HL-60 (cell line): ENCODE measurements around the gene SIPA1L3.

Source experiments
- DNase-seq, 2 experiments: peaks; one replicate each; pipeline ENCODE4 v3.0.0-alpha.2; 2010 to 2020; ENCODE audit warnings: low read depth in 1 of 2, low spot score in 1 of 2
- H3K27ac ChIP-seq: fragments of 250-450 bp; sonication (Bioruptor Pico); replicated peaks from 2 replicates; pipeline ENCODE4 v1.5.1; 2020; ENCODE audit warnings: mild to moderate bottlenecking, moderate library complexity
- H3K27me3 ChIP-seq: fragments of 250-450 bp; sonication (Bioruptor Pico); 2 replicates; pipeline ENCODE4 v1.5.1; 2021; ENCODE audit warnings: mild to moderate bottlenecking, moderate library complexity; ENCODE audit not compliant: insufficient read depth, poor library complexity, severe bottlenecking
- H3K4me3 ChIP-seq: replicated peaks from 2 replicates; pipeline ENCODE4 v1.5.1; 2011; ENCODE audit warnings: mild to moderate bottlenecking, control low read depth, low read length; ENCODE audit not compliant: insufficient read depth
- CTCF ChIP-seq: IDR thresholded peaks from one replicate; pipeline ENCODE4 v1.5.1; 2011; ENCODE audit warnings: low read length, control low read depth, inconsistent platforms; ENCODE audit not compliant: insufficient read depth
- GABPA ChIP-seq: IDR thresholded peaks from 2 replicates; pipeline ENCODE4 v1.6.1; 2012; ENCODE audit warnings: low read depth
- POLR2AphosphoS5 ChIP-seq: IDR thresholded peaks from 2 replicates; pipeline ENCODE4 v1.6.1; 2012; ENCODE audit warnings: low read depth
- SPI1 ChIP-seq: IDR thresholded peaks from 2 replicates; pipeline ENCODE4 v1.6.1; 2012; ENCODE audit warnings: low read depth, mild to moderate bottlenecking, borderline replicate concordance
- TF ChIP-seq, protein P1 (sequence below): IDR thresholded peaks from 2 replicates; pipeline ENCODE4 v1.6.1; 2012; ENCODE audit warnings: low read depth; ENCODE audit not compliant: insufficient replicate concordance

Gene SIPA1L3

DNA sequence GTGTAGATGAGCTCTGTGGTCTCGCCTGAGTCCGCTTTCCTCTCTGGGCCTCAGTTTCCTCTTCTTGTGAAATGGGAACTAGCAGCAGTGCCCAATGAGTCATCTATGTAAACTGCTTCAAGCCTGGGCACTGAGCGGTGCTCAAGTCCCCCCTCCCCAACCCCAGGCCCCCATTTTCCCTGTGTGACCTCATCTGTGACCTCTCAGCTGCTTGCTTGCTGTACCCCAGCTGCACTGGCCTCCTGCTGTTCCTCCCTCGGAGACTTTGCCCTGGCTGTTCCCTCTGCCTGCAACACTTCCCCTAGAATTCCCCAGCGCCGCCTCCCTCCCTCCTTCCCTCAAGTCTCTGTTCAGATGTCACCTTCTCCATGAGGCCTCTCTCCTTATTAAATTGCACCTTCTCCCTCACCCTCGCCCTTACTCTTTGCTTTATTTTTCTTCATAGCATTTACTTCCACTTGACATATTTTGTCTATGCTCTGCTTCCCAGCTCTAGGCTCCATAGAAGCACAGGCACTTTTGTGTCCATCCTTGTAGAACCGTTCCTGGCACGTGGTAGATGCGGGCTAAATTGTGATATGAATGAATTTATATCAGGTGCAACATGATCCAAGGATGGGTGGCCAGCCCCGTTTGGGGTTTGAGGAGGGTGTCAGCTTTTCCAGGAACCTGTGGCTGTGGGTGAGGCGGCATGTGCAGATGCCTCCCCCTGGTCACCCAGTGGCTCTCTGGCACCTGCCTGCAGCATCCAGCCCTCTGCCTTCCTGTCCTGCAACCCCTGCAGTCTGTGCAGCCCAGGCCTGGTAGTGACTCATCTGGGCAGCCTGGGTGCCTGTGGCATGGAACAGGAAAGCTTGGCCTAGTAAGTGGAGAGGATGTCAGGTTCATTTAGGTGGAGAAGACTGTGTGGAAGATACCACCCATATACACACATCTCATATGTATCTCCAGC is 26.3 kb downstream of the SIPA1L3 start:
- H3K4me3 ChIP-seq: peak overlapping the region; percentile 41
- H3K27me3 ChIP-seq: no peaks in the 10 kb centered on the region
- DNase-seq: peak; percentile 39 to 61
- peak overlapping the region; percentile 89 for H3K27ac ChIP-seq
- no peak for TF ChIP-seq CTCF
- TF ChIP-seq GABPA: no peak
- TF ChIP-seq POLR2AphosphoS5: no peak
- peak; percentile 25; the same call in 1 of the 2 replicates for TF ChIP-seq SPI1
- TF ChIP-seq, protein P1, sequence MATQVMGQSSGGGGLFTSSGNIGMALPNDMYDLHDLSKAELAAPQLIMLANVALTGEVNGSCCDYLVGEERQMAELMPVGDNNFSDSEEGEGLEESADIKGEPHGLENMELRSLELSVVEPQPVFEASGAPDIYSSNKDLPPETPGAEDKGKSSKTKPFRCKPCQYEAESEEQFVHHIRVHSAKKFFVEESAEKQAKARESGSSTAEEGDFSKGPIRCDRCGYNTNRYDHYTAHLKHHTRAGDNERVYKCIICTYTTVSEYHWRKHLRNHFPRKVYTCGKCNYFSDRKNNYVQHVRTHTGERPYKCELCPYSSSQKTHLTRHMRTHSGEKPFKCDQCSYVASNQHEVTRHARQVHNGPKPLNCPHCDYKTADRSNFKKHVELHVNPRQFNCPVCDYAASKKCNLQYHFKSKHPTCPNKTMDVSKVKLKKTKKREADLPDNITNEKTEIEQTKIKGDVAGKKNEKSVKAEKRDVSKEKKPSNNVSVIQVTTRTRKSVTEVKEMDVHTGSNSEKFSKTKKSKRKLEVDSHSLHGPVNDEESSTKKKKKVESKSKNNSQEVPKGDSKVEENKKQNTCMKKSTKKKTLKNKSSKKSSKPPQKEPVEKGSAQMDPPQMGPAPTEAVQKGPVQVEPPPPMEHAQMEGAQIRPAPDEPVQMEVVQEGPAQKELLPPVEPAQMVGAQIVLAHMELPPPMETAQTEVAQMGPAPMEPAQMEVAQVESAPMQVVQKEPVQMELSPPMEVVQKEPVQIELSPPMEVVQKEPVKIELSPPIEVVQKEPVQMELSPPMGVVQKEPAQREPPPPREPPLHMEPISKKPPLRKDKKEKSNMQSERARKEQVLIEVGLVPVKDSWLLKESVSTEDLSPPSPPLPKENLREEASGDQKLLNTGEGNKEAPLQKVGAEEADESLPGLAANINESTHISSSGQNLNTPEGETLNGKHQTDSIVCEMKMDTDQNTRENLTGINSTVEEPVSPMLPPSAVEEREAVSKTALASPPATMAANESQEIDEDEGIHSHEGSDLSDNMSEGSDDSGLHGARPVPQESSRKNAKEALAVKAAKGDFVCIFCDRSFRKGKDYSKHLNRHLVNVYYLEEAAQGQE: no peak

GRCh38 chr19:37933937-37934358 is 26.9 kb downstream of the SIPA1L3 start:
- TF ChIP-seq SPI1 (no peak), CTCF (no peak), GABPA (no peak), POLR2AphosphoS5 (no peak)
- TF ChIP-seq, protein P1: no peak
- no peak overlapping the region for H3K4me3 ChIP-seq
- DNase-seq: no peak
- H3K27me3 ChIP-seq: no peaks in the 10 kb centered on the region
- H3K27ac ChIP-seq: no peak overlapping the region

- H3K27me3 ChIP-seq: no peaks in the 10 kb centered on the region
- TF ChIP-seq GABPA (no peak), POLR2AphosphoS5 (no peak), CTCF (no peak), SPI1 (no peak)
- TF ChIP-seq, protein P1: no peak
- H3K4me3 ChIP-seq: no peak overlapping the region
- no peak for DNase-seq
- H3K27ac ChIP-seq: no peak overlapping the region
Measured at GRCh38 chr19:37935341-37935740, 28.3 kb downstream of the SIPA1L3 start.
